ENCODE measurements around the gene RAB40A. TPM values are rescaled to one million over a fixed set of nuclear protein-coding genes. Genes with fewer than 3 reads are reported as not detected.
"Not testable (repeated sequence)": the region's sequence is repeated elsewhere in the genome, so short reads cannot be mapped to it uniquely, and the experiment has no call there.

RAB40A gene
- total RNA-seq, 2 donors from 2014 or later, result 0.27 TPM; not detected in 1

- DNase-seq (no peak), ATAC-seq (no peak)
- intact Hi-C loops (cut with DNase I, micrococcal nuclease), result no loop called here
Measured at GRCh38 chrX:103475381-103475780, 43.9 kb downstream of the RAB40A start.

- peak; percentile 37 for ATAC-seq
- DNase-seq, result not testable (repeated sequence)
- intact Hi-C loops (cut with DNase I, micrococcal nuclease), result loop anchor here in 1 of 2 donors (10.0 kb wide), 1 partner anchor 255 kb away; the partner anchor contains the start of gene BEX4
Measured at GRCh38 chrX:103469977-103470376, 49.3 kb downstream of the RAB40A start.

- intact Hi-C loops (cut with DNase I, micrococcal nuclease), result loop anchor here in 1 of 2 donors (10.0 kb wide), 1 partner anchor 253 kb away; the partner anchor contains the start of gene BEX4
- no peak for DNase-seq
- ATAC-seq, result peak; percentile 48
Measured at GRCh38 chrX:103467887-103468286, 51.4 kb downstream of the RAB40A start.

GRCh38 chrX:103467156-103467555, 52.1 kb downstream of the RAB40A start:
- intact Hi-C loops (cut with DNase I, micrococcal nuclease), result loop anchor here in 1 of 2 donors (10.0 kb wide), 1 partner anchor 252 kb away; the partner anchor contains the start of gene BEX4
- DNase-seq, result no peak
- ATAC-seq, result no peak

- ATAC-seq (peak; percentile 93), DNase-seq (peak; percentile 45 to 78)
- intact Hi-C loops (cut with DNase I, micrococcal nuclease), result loop anchor here in 1 of 2 donors (2.0 to 10.0 kb wide), 2 partner anchors 122 to 250 kb away; partner anchors contain the start of gene BEX4
Measured at GRCh38 chrX:103464774-103465117, 54.5 kb downstream of the RAB40A start.

GRCh38 chrX:103464072-103464773, 55.1 kb downstream of the RAB40A start:
- ATAC-seq (peak; percentile 33), DNase-seq (peak in 1 of 2 donors; percentile 9)
- intact Hi-C loops (cut with DNase I, micrococcal nuclease), result loop anchor here in 1 of 2 donors (2.0 to 10.0 kb wide), 2 partner anchors 121 to 249 kb away; partner anchors contain the start of gene BEX4

- intact Hi-C loops (cut with DNase I, micrococcal nuclease), result loop anchor here in 1 of 2 donors (10.0 kb wide), 1 partner anchor 246 kb away; the partner anchor contains the start of gene BEX4
- no peak for ATAC-seq
Measured at GRCh38 chrX:103461156-103461555, 58.1 kb downstream of the RAB40A start.

GRCh38 chrX:103460001-103460755, 59.1 kb downstream of the RAB40A start:
- intact Hi-C loops (cut with DNase I, micrococcal nuclease), result loop anchor here in 1 of 2 donors (10.0 kb wide), 1 partner anchor 245 kb away; the partner anchor contains the start of gene BEX4
- peak in 1 of 2 donors; percentile 18 for DNase-seq
- not testable (repeated sequence) for ATAC-seq

More at GRCh38 chrX:103461156-103461555, 58.1 kb downstream of the RAB40A start:
- DNase-seq, result no peak

GRCh38 chrX:103453655-103454054, 65.6 kb downstream of the RAB40A start:
- no peak for DNase-seq
- intact Hi-C loops (cut with DNase I, micrococcal nuclease), result no loop called here
- ATAC-seq, result no peak

Other genes starting within 250 kb of the RAB40A start
- not detected for gene TCEAL5, start 242.7 kb downstream of the RAB40A start, total RNA-seq
- gene BEX2, start 208.5 kb downstream of the RAB40A start, total RNA-seq, result 1 to 10 TPM; 5.1 to 7.8 TPM
- 1 to 10 TPM; 1.3 to 4.8 TPM for gene TCEAL7, start 189.2 kb downstream of the RAB40A start, total RNA-seq
- gene TCEAL9, start 163.0 kb downstream of the RAB40A start, total RNA-seq, result 10 to 100 TPM; 25.6 to 28.4 TPM
- 10 to 100 TPM; 29.5 to 33.4 TPM for gene BEX3, start 143.0 kb downstream of the RAB40A start, total RNA-seq
- 10 to 100 TPM; 20.1 to 23.2 TPM for gene TCEAL4, start 66.0 kb upstream of the RAB40A start, total RNA-seq
- 1 to 10 TPM; 7.3 to 8.3 TPM for gene TCEAL3, start 88.5 kb upstream of the RAB40A start, total RNA-seq
- gene TCEAL1, start 109.5 kb upstream of the RAB40A start, total RNA-seq, result 10 to 100 TPM; 10.2 to 17.8 TPM
- gene MORF4L2, start 167.2 kb upstream of the RAB40A start, total RNA-seq, result 100 to 1,000 TPM; 168 to 172 TPM
- not detected for gene TMEM31, start 191.4 kb upstream of the RAB40A start, total RNA-seq